NCI-H146 treated with DMSO at 0.1 percent for 48 hours (cell line): Measurements from ENCODE around the gene NFATC2.

Experiments
- DNase-seq: peaks from one replicate; lab custom pipeline; 2025; ENCODE audit not compliant: unreplicated experiment; lab: John Stamatoyannopoulos, UW

The NFATC2 gene

GRCh38 chr20:51434026-51434425, 108.5 kb downstream of the NFATC2 start:
- no peak for DNase-seq

DNA sequence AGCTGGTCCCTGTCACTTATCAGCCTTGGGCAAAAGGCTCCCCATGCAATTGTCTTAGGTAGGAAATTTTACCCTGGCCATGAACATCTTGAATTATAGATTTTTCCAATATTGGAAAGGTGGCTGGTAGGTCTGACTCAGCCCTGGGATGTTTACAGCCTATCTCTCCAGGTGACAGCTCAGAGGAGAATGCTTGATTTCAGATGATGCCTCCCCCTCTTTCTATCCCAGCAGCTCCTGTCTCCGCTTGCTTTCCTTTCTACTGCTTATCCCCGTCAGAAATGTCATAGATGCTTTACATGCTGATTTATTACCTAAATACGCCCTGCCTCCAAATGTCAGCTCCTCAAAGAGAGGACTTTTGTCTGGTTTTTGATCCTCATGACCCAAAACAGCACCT, 109.6 kb downstream of the NFATC2 start:
- DNase-seq: no peak

GRCh38 chr20:51432251-51432784, 110.2 kb downstream of the NFATC2 start:
- no peak for DNase-seq

DNA sequence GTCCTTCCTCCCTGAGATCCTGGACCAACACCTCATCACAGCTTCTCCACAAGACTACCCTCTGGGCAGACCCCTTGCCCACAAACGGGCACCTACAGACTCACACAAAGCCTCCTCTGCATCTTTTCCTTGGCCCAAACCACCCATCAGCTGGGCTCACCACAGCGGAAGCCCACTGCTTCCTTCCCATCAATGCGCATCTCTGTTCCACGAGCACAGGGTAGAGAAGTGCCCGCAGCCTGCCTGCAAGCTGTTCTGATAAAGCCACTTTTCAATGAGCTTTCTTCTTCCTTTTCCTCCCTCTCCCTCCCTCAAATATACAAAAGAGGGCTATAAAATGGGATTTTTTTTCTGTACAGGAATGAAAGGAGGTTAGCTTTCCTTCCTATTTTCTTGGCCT, 111.2 kb downstream of the NFATC2 start:
- no peak for DNase-seq

DNA sequence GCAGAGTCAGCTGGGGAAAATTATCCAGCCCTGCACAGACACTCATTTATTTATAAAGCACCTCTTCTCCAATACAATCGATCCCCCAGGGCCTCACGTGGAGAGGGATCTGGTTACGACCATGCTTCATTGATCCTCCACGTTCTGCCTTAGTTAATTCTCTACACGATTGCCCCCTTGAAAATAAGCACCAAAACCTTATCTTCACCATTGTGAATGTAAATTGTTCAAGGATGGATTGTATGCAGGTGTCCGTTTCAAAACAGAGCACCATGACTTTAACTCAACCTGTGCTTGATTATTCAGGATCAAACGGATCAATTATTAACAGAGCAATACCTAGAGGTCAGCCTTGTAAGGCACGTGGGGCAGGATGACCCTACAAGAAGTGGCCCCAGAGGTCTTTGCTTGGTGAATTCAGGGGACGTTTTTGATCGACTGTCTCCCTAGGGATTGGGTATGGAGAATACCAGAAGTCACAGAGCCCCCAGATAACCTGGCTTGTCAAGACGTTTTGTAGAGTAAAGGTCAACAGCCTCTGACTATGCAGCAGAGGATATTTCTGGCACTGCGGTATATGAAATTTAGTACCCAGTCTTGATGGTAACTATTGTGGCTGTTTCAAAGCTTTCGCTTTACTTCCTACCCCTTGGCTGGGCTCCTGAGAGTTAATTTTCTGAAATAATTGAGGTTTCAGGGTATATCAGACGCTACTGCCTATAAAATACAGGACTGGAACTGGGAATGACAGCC, 112.1 kb downstream of the NFATC2 start:
- no peak for DNase-seq

- DNase-seq: no peak
These were observed 112.8 kb downstream of the NFATC2 start for GRCh38 chr20:51429696-51430095.

GRCh38 chr20:51429144-51429482, 113.4 kb downstream of the NFATC2 start:
- no peak for DNase-seq

- no peak for DNase-seq
These were observed 113.9 kb downstream of the NFATC2 start for GRCh38 chr20:51428401-51429143.

- no peak for DNase-seq
These were observed 114.7 kb downstream of the NFATC2 start for GRCh38 chr20:51427651-51428291.

DNA sequence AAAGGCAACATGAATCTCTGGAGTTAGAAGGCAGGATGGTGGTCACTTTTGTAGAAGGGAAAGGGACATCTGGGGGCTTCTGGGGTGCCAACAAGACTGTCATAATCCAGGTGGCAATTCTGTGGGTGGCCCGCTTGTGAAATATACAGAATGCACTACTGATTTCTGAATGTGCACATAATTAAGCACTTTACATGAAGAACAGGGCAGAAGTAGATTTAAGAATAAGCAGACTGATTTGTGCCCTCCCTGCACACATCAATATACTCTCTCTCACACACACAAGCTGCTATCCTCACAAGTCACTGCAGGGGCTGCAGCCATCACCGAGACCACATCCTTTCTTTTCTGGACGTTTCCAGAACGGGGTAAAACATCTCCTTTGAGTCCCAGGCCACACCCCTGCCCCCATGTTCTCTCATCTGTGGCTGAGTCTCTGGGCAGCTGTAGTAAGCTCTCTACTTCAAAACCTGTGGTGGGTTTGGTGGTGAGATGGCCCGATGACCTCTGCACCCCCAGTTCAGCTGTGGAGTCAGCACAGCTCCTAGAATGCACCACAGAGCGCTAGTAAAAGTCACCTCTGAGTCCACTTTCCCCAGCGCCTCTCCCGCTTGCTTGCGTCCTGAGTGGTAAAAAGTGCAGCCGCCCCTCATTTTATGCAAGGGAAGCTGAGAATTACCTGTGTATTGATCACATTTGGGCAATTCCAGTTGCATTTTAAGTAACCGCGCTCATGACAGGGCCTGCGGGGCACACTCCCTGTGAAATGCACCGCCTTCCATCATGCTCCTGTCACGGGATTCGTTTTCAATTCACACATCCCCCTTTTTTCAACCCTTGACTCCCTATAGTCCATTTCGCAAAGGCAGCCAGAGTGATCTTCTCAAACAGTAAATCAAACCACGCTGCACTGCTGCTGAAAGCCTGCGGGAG, 115.5 kb downstream of the NFATC2 start:
- DNase-seq: no peak

GRCh38 chr20:51425347-51426106, 117.0 kb downstream of the NFATC2 start:
- DNase-seq: no peak

DNA sequence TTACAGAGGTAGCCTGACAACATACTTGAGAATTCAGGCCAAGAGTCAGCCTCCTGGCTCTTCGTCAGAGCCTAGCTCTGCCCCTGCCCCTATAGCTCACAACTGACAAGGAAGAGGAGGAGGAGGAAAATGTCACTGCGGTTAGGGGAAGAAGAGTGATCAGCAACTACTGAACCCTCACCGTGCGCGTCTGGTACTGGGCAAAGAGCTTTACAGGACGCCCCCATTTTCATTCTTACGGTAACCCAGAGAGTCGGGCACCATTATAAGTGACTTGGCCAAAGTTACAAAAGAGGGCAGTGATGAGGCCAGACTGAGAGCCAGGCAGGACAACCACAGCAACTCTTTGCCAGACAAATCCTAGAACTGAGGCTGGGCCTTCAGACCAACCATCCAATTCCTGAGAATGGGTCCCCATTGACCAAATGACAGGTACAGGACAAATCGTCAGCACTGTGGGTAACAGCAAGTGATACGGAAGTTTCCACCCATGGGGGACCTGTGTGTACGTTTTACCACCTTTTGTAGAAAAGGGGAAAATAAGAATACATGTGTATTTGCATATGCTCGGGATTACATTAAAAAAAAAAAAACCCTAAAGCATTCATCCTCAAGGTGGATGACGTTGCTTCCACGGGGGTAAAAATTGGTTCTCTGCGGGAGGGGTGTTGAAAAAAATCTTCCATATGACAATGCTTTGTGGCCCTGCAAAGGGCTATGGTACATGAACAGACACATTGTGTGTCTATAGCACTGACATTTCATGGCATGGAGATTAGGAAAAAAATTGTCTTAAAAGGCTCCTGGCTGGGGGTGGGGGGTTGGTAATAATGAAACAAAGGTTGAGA, 118.0 kb downstream of the NFATC2 start:
- DNase-seq: no peak

GRCh38 chr20:51423810-51424209, 118.7 kb downstream of the NFATC2 start:
- DNase-seq: no peak

DNA sequence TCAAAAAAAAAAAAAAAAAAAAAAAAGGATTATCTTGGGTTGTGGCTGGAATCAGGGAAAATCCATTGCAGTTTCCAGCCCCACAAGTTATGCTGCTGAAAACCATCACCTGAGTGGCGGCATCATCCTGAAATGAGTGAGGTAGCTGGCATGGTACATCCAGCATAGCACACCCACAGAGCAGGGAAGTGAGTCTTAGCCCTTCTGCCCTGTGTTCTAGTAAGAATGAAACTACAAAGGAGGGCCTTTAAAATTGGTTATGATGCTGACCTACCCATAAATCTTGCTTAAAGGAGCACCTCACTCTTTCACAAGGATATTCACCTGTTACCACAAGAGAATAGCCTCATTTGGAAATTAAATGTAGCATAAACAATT, 119.2 kb downstream of the NFATC2 start:
- no peak for DNase-seq

DNA sequence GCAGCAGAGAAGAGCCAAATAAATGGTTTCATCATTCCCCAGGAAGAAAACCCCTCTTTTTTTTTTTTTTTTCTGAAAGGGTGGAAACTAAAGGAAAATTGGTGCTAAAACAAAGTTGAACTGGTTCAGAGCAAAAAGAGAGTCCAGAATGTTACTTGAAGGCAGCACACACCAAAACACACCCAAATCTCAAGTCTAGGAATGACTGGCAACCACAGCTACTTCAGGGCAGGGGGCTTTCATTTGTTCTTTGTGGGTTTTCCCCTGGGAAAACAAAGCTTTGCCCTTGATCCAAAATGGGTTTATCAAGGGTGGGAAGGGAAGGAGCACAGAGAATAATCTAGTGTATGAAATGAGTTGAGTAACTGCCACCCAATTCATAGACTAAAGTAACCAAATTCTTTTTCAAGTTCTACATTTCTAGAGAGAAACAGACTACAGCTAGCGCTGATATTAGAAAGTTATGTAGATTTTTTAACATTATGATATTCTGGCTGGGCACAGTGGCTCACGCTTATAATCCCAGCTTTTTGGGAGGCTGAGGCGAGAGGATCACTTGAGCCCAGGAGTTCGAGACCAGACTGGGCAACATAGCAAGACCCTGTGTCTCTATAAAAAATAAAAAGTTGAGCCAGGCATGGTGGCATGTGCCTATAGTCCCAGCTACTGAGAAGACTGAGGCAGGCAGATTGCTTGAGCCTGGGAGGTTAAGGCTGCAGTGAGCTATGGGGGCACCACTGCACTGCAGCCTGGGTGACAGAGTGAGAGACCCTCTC, 119.8 kb downstream of the NFATC2 start:
- no peak for DNase-seq

GRCh38 chr20:51420805-51421204, 121.7 kb downstream of the NFATC2 start:
- DNase-seq: no peak

GRCh38 chr20:51420111-51420510, 122.4 kb downstream of the NFATC2 start:
- no peak for DNase-seq

GRCh38 chr20:51419646-51420045, 122.9 kb downstream of the NFATC2 start:
- DNase-seq: no peak
